Cortex of kidney (tissue), 1 donor: ENCODE data around the gene GTF2IRD1.
"Not testable (repeated sequence)": the region's sequence is repeated elsewhere in the genome, so short reads cannot be mapped to it uniquely, and the experiment has no call there.

ENCODE experiments used
- DNase-seq: peaks from one replicate; lab custom pipeline; 2025; lab: John Stamatoyannopoulos, UW

The GTF2IRD1 gene

DNA sequence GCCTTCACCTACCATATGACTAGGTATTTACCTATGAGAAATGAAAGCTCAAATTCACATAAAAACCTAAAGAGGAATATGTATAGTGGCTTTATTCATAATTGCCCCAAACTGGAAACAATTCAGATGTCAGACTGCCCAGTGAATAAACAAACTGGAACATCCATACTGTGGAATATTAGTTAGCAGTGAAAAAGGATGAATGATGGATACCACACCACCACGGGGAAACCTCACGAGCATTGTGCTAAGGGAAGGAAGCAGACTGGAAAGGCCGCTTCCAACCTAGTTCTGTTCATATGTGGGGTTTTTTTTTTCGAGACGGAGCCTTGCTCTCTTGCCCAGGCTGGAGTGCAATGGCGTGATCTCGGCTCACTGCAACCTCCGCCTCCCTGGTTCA is 16.8 kb downstream of the GTF2IRD1 start:
- DNase-seq, result no peak

GRCh38 chr7:74473116-74473515 is 19.4 kb downstream of the GTF2IRD1 start:
- DNase-seq, result no peak

DNA sequence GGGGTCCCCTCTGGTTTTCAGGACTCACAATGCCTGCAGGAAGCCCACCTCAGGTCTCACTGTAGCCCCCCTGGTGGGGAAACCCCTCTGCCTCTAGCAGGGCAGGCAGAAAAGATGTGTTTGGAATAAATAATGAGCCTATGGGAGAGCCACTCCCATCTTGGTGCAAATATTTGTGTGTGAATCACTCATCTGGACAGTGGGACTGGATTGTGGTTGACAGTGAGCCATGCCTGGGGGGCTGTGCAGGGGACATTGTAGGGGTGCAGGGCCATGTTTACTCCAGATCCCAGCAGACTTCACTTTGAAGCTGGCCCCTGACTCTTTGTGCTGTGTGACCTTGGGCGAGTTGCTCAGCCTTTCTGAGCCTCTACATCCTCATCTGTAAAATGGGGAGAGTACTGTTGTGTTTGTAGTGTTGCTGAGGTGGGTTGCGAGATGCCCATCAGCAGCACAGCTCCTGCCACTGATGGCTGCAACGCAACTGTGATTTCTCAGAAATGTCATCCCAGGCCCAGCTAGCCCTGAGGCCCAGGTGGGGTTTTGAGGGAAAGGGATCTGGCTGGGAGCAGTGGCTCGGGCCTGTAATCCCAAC is 20.7 kb downstream of the GTF2IRD1 start:
- no peak for DNase-seq

- no peak for DNase-seq
These were observed 21.7 kb downstream of the GTF2IRD1 start for GRCh38 chr7:74475243-74475986.

DNA sequence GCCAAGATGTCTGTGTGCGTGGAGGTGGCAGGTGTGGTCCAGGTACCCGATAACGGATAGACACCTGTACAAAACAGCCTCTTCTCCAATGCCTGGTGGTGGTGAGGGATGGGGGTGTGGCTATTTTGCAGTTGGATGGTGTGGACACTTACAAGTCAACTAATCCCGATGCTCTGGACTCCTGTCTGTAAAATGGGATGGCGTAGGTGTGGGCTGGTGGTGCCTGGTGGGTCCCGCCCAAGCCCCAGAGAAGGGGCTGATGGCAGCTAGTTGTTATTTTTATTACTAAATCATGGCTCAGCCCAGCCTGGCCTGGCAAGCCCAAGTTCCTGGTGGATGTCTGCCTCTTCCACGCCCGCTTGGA is 22.3 kb downstream of the GTF2IRD1 start:
- DNase-seq, result no peak

- DNase-seq, result no peak
These were observed 22.9 kb downstream of the GTF2IRD1 start for GRCh38 chr7:74476626-74477025.

DNA sequence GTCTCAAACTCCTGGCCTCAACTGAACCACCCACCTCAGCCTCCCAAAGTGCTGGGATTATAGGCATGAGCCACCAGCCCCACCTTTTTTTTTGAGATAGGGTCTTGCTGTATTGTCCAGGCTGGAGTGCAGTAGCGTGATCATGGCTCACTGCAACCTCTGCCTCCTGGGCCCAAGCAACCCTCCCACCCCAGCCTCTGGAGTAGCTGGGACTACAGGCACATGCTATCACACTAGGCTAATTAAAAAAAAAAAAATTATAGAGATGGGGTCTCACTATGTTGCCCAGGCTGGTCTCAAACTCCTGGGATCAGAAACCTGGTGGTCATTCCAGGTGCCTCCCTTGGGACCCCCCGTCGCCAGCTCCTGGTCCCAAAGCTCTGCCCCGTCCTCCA is 25.0 kb downstream of the GTF2IRD1 start:
- DNase-seq, result no peak

DNA sequence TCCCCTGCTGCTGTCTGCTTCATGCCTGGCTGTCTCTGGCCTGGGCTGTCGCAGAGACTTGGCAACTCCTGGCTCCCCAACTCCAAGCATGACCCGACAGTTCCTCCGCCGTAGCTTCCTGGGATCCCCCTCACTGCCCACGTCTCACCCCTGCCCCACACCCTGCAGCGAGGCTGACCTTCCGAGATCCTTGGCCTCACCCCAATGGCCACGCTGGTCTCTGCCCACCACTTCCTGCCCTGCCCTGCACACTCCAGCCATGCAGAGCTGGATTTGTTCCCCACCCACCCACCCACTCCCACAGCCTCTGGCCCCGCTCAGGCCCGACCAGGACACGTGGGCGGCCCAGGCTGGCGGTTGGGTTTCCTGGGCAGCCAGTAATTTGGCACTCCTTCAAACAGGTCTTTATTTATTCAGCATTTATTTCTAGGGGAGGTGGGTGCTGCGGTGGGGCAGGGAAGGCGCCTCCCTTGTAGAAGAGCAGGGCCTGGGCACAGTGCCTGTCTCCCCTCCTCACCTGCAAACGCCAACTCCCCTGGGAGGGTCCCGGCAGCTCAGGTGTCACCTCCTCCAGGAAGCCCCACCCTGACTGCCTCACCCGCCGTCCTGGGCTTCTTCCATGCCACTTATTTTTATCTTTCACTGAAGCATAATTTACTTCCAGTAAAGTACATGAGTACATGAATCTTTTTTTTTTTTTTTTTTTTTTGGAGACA is 25.5 kb downstream of the GTF2IRD1 start:
- DNase-seq, result no peak

DNA sequence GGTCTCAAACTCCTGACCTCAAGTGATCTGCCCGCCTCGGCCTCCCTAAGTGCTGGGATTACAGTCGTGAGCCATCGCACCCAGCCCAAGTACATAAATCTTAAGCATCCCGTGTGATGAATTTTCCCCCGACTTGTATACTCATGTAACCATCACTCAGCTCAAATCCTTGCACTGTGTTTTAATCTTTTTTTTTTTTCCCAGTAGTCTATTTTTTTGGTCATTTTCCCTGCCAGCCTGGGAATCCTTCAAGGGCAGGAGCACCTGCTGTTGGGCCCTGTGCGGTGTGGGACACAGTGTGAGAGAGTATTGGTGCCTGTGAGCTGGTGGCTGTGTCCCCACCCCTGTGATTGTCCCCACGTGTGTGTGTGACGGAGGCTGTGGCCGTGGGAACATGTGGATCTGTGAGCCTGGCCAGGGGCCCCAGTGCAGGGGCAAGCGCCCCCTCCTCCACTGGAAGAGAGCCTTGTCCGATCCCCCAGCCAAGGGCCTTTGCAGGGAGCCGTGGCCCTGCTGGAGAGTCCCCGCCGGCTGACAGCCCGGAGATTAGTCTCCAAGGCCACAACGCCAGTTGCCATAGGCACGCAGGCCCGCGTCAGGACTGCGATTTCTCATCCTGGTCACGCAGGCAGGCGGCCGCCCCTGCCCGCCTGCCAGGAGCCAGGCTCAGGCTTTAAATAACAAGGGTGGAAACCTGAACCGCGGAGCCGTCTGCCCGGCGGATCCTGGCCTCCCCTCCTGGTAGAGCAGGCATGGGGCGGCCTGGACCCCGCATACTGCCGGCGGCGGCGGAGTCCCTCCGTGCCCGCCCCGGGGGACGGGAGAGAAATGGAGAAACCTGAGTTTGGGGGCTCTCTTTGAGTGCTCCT is 26.5 kb downstream of the GTF2IRD1 start:
- DNase-seq, result no peak

GRCh38 chr7:74480861-74481417 is 27.2 kb downstream of the GTF2IRD1 start:
- no peak for DNase-seq

DNA sequence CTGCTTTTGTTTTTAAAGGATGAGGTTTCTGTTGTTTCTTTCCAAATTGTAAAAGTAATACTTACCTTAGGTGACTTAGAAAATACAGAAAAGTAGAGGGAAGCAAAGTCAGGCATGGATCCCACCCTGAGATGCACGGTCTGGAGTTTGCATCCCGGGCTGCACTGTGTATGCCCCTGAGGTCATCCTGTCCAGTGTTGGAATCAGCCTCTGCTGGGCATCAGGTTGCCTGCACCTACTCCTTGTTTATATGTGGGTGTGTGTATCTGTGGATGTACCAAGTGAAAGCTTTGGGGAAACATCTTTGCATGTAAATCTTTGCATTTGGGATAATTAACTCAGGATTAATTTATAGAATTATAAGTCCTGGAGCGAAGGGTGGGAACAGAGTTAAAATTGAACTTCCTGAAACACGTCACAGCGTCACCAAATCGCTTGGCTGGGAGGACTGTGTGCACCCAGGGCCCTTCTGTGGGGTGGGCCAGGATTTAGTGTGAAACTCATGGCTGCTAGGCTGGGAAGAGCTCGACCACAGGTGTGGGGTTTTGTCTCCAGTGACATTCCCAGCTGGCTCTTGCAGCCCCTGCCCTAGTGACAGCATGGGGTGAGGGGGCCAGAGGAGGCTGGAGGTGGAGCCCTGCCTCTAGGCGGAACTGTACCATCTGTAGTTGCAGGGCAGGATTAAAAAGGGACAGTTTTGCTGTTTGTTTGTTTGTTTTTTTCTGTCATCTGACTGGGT is 27.9 kb downstream of the GTF2IRD1 start:
- no peak for DNase-seq

- no peak for DNase-seq
These were observed 28.4 kb downstream of the GTF2IRD1 start for GRCh38 chr7:74482197-74482467.

- no peak for DNase-seq
These were observed 29.1 kb downstream of the GTF2IRD1 start for GRCh38 chr7:74482629-74483401.

DNA sequence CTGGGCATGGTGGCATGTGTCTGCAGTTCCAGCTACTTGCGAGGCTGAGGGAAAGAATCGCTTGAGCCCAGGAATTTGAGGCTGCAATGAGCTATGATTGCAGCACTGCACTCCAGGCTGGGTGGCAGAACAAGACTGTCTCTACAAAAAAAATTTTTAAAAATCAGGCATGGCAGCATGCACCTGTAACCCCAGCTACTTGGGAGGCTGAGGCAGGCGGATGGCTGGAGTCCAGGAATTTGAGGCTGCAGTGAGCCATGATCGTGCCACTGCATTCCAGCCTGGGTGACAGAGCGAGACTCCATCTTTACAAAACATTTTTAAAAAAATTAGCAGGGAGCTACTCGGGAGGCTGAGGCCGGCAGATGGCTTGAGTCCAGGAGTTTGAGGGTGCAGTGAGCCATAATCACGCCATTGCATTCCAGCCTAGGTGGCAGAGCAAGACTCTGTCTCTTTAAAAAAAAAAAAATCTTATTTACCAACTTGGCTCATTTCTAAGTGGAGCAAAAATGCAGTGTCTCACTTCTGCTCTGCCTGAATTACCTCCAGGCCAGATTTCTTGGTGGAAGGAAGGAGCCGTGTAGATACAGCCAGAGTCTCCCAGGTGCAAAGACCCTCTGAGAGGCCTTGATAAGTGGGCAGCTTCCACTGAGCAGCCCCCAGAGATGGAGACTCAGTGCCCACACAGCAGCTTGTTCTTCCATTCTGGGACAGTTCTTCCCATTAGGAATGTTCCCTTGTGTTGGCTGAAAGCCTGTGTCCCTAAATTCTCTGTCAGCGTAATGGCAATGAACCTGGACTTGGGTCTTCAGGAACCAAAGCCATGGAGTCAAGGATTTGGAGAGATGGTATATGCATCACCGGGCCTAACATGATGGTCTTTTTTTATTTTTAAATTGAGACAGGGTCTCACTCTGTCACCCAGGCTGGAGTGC is 30.0 kb downstream of the GTF2IRD1 start:
- DNase-seq, result no peak

DNA sequence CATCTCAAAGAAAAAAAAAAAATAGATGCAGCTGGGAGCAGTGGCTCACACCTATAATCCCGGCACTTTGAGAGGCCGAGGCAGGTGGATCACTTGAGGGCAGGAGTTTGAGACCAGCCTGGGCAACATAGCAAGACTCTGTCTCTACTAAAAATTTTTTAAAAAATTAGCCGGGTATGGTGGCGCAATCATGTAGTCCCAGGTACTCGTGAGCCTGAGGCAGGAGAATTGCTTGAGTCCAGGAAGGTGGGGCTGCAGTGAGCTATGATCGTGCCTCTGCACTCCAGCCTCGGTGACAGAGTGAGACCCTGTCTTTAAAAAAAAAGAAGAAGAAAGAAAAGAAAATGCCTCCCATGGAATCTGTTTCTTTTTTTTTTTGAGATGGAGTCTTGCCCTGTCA is 31.9 kb downstream of the GTF2IRD1 start:
- no peak for DNase-seq

- not testable (repeated sequence) for DNase-seq
These were observed 34.9 kb downstream of the GTF2IRD1 start for GRCh38 chr7:74488518-74489030.

GRCh38 chr7:74489997-74490945 is 36.6 kb downstream of the GTF2IRD1 start:
- no peak for DNase-seq

DNA sequence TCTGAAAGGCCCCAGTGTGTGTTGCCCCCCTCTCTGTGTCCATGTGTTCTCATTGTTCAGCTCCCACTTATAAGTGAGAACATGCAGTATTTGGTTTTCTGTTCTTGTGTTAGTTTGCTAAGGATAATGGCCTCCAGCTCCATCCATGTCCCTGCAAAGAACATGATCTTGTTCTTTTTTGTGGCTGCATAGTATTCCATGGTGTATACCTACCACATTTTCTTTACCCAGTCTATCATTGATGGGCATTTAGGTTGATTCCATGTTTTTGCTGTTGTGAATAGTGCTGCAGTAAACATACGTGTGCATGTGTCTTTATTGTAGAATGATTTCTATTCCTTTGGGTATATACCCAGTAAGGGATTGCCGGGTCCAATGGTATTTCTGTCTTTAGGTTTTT is 37.8 kb downstream of the GTF2IRD1 start:
- not testable (repeated sequence) for DNase-seq
